Endothelial cell of umbilical vein (primary cell): ENCODE results near the gene DPP6. TPM values are rescaled to one million over a fixed set of nuclear protein-coding genes. Genes with fewer than 3 reads are reported as not detected.

Experiments
- BruUV-seq: library from RNA; stranded (reverse); fragments of 400-500 nt; replicated peaks from 2 replicates; lab custom pipeline; 2021; lab: Mats Ljungman, UMichigan
- CTCF ChIA-PET: fragments of 300-600, 350-600 bp; sonication (Branson Sonifier 250); formaldehyde crosslinking; loops from one replicate; lab custom pipeline; 2021; ENCODE audit warnings: antibody characterized with exemption, inconsistent platforms; lab: Charles Lee
- POLR2A ChIA-PET: fragments of 300-600, 350-600 bp; sonication (Branson Sonifier 250); formaldehyde crosslinking; loops from one replicate; lab custom pipeline; 2021; ENCODE audit warnings: antibody characterized with exemption, inconsistent platforms; lab: Charles Lee
- DNase-seq: peaks from one replicate; pipeline ENCODE4 v3.0.0-alpha.2; 2011; ENCODE audit warnings: low read depth, low spot score
- FAIRE-seq: peaks from 2 replicates; lab custom pipeline; 2011; peaks lifted over from hg19 to GRCh38; lab: Jason Lieb, UNC
- H2AFZ ChIP-seq: 2 replicates; pipeline ENCODE4 v1.6.0; 2012; ENCODE audit warnings: low read depth, low read length, control low read depth, inconsistent platforms
- H3K27ac ChIP-seq: 2 replicates; pipeline ENCODE4 v1.5.1; 2011; ENCODE audit warnings: low read depth, mild to moderate bottlenecking, control low read depth, low read length, moderate library complexity; ENCODE audit not compliant: insufficient read depth
- H3K27me3 ChIP-seq, 2 experiments: 2 replicates each; pipeline versions ENCODE4 v1.6.0 to v1.6.1; 2011; ENCODE audit warnings: low read length in 2 of 2, mixed read lengths in 1 of 2; ENCODE audit not compliant: control insufficient read depth in 2 of 2, insufficient read depth in 2 of 2
- H3K36me3 ChIP-seq, 2 experiments: 2 replicates in 1 of 2; 3 replicates in 1 of 2; pipeline ENCODE4 v1.5.1; 2011; ENCODE audit warnings: low read length in 2 of 2, mild to moderate bottlenecking in 1 of 2, moderate library complexity in 1 of 2; ENCODE audit not compliant: control insufficient read depth in 2 of 2, insufficient read depth in 2 of 2; ENCODE audit errors: extremely low read depth in 1 of 2
- H3K4me1 ChIP-seq: 3 replicates; pipeline ENCODE4 v1.5.1; 2011; ENCODE audit warnings: mild to moderate bottlenecking, low read length; ENCODE audit not compliant: control insufficient read depth, insufficient read depth; ENCODE audit errors: extremely low read depth
- H3K4me2 ChIP-seq: 2 replicates; pipeline ENCODE4 v1.6.1; 2011; ENCODE audit warnings: low read length, control low read depth, mixed read lengths; ENCODE audit not compliant: insufficient read depth
- H3K4me3 ChIP-seq, 3 experiments: fragments of 200-600 bp in 1 of 3; sonication (generic), shearing (Covaris generic) in 1 of 3; replicated peaks in 1 of 3; 2 replicates each; pipeline ENCODE4 v1.5.1; 2011 to 2016; ENCODE audit warnings: control low read depth in 3 of 3, low read length in 3 of 3, mild to moderate bottlenecking in 2 of 3, inconsistent platforms in 1 of 3, low read depth in 1 of 3, moderate library complexity in 1 of 3; ENCODE audit not compliant: insufficient read depth in 1 of 3
- H3K79me2 ChIP-seq: 2 replicates; pipeline ENCODE4 v1.6.0; 2012; ENCODE audit warnings: low read length, inconsistent platforms; ENCODE audit not compliant: control insufficient read depth, insufficient read depth
- H3K9ac ChIP-seq: replicated peaks from 2 replicates; pipeline ENCODE3; 2011; ENCODE audit warnings: low read length, control low read depth; ENCODE audit not compliant: insufficient read depth; ENCODE audit errors: extremely low read depth
- H3K9me1 ChIP-seq: replicated peaks from 3 replicates; pipeline ENCODE4 v1.6.0; 2011; ENCODE audit warnings: mild to moderate bottlenecking, low read length; ENCODE audit not compliant: control insufficient read depth, insufficient read depth; ENCODE audit errors: extremely low read depth
- H3K9me3 ChIP-seq: replicated peaks from 2 replicates; pipeline ENCODE4 v1.5.1; 2012; ENCODE audit warnings: low read length, inconsistent platforms; ENCODE audit not compliant: control insufficient read depth, insufficient read depth
- H4K20me1 ChIP-seq: replicated peaks from 2 replicates; pipeline ENCODE3; 2011; ENCODE audit warnings: mild to moderate bottlenecking, low read length; ENCODE audit not compliant: control insufficient read depth, insufficient read depth; ENCODE audit errors: extremely low read depth
- CTCF ChIP-seq, 2 donors: IDR thresholded peaks; 1 replicate in 1 of 2; 2 replicates in 1 of 2; pipeline ENCODE4 v1.5.1; 2011; ENCODE audit warnings: low read length in 2 of 2, mild to moderate bottlenecking in 2 of 2, moderate library complexity in 2 of 2, control low read depth in 1 of 2, inconsistent platforms in 1 of 2, low read depth in 1 of 2; ENCODE audit not compliant: insufficient read depth in 1 of 2; ENCODE audit errors: extremely low read depth in 1 of 2
- EZH2 ChIP-seq: IDR thresholded peaks from 2 replicates; pipeline ENCODE4 v1.6.1; 2012; ENCODE audit warnings: borderline replicate concordance, low read depth, mild to moderate bottlenecking, moderate library complexity, low read length, inconsistent platforms; ENCODE audit not compliant: severe bottlenecking
- FOS ChIP-seq: IDR thresholded peaks from 2 replicates; pipeline ENCODE4 v1.6.1; 2011; ENCODE audit warnings: mild to moderate bottlenecking, low read length, moderate library complexity, borderline replicate concordance; ENCODE audit not compliant: insufficient read depth
- GATA2 ChIP-seq: IDR thresholded peaks from 2 replicates; pipeline ENCODE4 v1.7.0; 2011; ENCODE audit warnings: low read depth, mild to moderate bottlenecking, moderate library complexity, mixed read lengths, low read length; ENCODE audit not compliant: insufficient read length, insufficient read depth
- JUN ChIP-seq: IDR thresholded peaks from 2 replicates; pipeline ENCODE4 v1.6.1; 2011; ENCODE audit warnings: borderline replicate concordance, low read depth; ENCODE audit not compliant: insufficient read length, insufficient read depth
- MAX ChIP-seq: IDR thresholded peaks from 2 replicates; pipeline ENCODE4 v1.6.1; 2011; ENCODE audit not compliant: insufficient read depth, insufficient read length
- MYC ChIP-seq: IDR thresholded peaks from one replicate; pipeline ENCODE4 v1.6.1; 2011; ENCODE audit warnings: mild to moderate bottlenecking, low read depth, low read length
- POLR2A ChIP-seq: IDR thresholded peaks from 2 replicates; pipeline ENCODE4 v1.6.1; 2012; ENCODE audit warnings: low read depth, mild to moderate bottlenecking, control low read depth, low read length
- POLR2AphosphoS5 ChIP-seq: IDR thresholded peaks from 2 replicates; pipeline ENCODE4 v1.6.1; 2012; ENCODE audit warnings: low read depth, mild to moderate bottlenecking, control low read depth, low read length, moderate library complexity; ENCODE audit not compliant: insufficient read depth
- dilution Hi-C: fragments of 300-500 bp; cut with MboI; formaldehyde crosslinking; loops from one replicate; pipeline ENCODE4 v1.15.0; 2019; ENCODE audit warnings: low sequenced_read_pairs; ENCODE audit not compliant: extremely low pct_ligation_motif_present
- intact Hi-C: fragments of 100-400 bp; cut with micrococcal nuclease; formaldehyde crosslinking; loops from one replicate; pipeline ENCODE4 v1.10.0; 2022
- polyA plus RNA-seq, 4 experiments: library from polyadenylated mRNA; depleted of rRNA in 3 of 4; stranded (reverse) in 3 of 4; unstranded in 1 of 4; fragments of >200 nt; gene quantifications; 2 replicates each; pipeline versions ENCODE4 v1.2.1 to v1.2.3, GENCODE V29; 2011 to 2012; ENCODE audit warnings: missing spikeins in 1 of 4
- total RNA-seq: library from RNA; stranded (reverse); gene quantifications from 2 replicates; pipeline ENCODE4 v1.2.3, GENCODE V29; 2021

Gene DPP6
- total and polyA plus RNA-seq, 2 donors (not counting 3 experiments of a cell fraction or from before 2014, with no cell fraction given), result not detected

GRCh38 chr7:154440651-154441050, 388.5 kb downstream of the DPP6 start:
- Histone ChIP-seq H3K9me1 (no peaks in the 10 kb centered on the region), H3K9me3 (peaks cover 14% of the 10 kb centered on the region), H2AFZ (no peak overlapping the region), H3K27me3 (no peaks in the 10 kb centered on the region), H3K27ac (no peak overlapping the region), H3K4me3 (no peak overlapping the region), H3K4me2 (no peak overlapping the region), H3K9ac (no peak overlapping the region), H3K36me3 (no peaks in the 10 kb centered on the region), H4K20me1 (no peaks in the 10 kb centered on the region), H3K4me1 (no peaks in the 10 kb centered on the region), H3K79me2 (no peaks in the 10 kb centered on the region)
- no TSS peak for BruUV-seq
- TF ChIP-seq FOS (no peak), CTCF (IDR thresholded peaks at IDR 0.05; ENCODE audit: extremely low read depth in 1 of 2, insufficient read depth in 1 of 2, low read depth in 1 of 2, low read length in 2 of 2) (no peak), POLR2A (no peak), JUN (no peak), GATA2 (no peak)
- ChIA-PET POLR2A (no interaction called here), CTCF (no interaction called here)
- intact Hi-C loops (no loop called here), dilution Hi-C loops (no loop called here)
- DNase-seq, result no peak
- no peak for FAIRE-seq

DNA sequence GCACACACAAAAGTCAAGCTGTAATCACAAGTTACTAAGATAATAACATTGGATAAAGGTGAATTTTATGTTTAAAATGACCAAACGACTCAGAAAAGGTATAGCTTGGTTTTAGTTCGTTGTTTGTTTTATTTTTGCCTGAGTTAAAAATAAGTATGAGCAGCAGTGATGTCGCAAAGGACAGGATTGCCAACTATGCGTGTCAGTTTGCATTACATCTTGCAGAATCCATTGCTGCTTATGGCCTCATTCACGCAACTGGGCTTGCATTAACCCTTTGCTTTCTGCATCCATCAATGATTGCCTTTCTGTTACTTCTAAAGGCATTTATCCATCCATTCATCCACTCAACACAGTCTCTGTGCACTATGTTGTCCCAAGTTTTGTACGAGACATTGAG, 389.6 kb downstream of the DPP6 start:
- H3K27ac ChIP-seq, result no peak overlapping the region
- intact Hi-C loops, result no loop called here
- FAIRE-seq (no peak), DNase-seq (no peak)
- H2AFZ ChIP-seq, result no peak overlapping the region
- H3K4me2 ChIP-seq, result no peak overlapping the region
- no peaks in the 10 kb centered on the region for H3K27me3 ChIP-seq
- ChIA-PET POLR2A (no interaction called here), CTCF (no interaction called here)
- no peaks in the 10 kb centered on the region for H3K9me1 ChIP-seq
- BruUV-seq, result no TSS peak
- H3K9me3 ChIP-seq, result peaks cover 13% of the 10 kb centered on the region
- dilution Hi-C loops, result no loop called here
- H3K79me2 ChIP-seq, result no peaks in the 10 kb centered on the region
- H3K4me3 ChIP-seq, result no peak overlapping the region
- TF ChIP-seq POLR2A, result no peak
- TF ChIP-seq JUN, result no peak
- no peak for TF ChIP-seq MYC
- no peak for TF ChIP-seq MAX
- no peak for TF ChIP-seq EZH2
- no peak for TF ChIP-seq CTCF (IDR thresholded peaks at IDR 0.05; ENCODE audit: extremely low read depth in 1 of 2, insufficient read depth in 1 of 2, low read depth in 1 of 2, low read length in 2 of 2)
- TF ChIP-seq FOS, result no peak
- no peak for TF ChIP-seq GATA2
- no peak for TF ChIP-seq POLR2AphosphoS5
- no peaks in the 10 kb centered on the region for H3K4me1 ChIP-seq
- no peaks in the 10 kb centered on the region for H3K36me3 ChIP-seq
- no peaks in the 10 kb centered on the region for H4K20me1 ChIP-seq
- no peak overlapping the region for H3K9ac ChIP-seq
